MM.1S (cell line): ENCODE results near the gene NUP188.

ENCODE experiments used
- DNase-seq: peaks from one replicate; pipeline ENCODE4 v3.0.0-alpha.2; 2015
- H2AFZ ChIP-seq: fragments of 300-600 bp; sonication (generic); 2 replicates; pipeline ENCODE4 v1.6.0; 2016; ENCODE audit warnings: antibody characterized with exemption, low read length
- H3F3A ChIP-seq: fragments of 300-600 bp; sonication (generic); 2 replicates; pipeline ENCODE4 v1.6.1; 2016; ENCODE audit warnings: mild to moderate bottlenecking, antibody characterized with exemption, low read length, moderate library complexity, mixed read lengths; ENCODE audit not compliant: insufficient read depth
- H3K27ac ChIP-seq: fragments of 300-600 bp; sonication (generic); 2 replicates; pipeline ENCODE4 v1.5.1; 2016; ENCODE audit warnings: mild to moderate bottlenecking, low read length
- H3K27me3 ChIP-seq: fragments of 300-600 bp; sonication (generic); replicated peaks from 2 replicates; pipeline ENCODE4 v1.6.0; 2016; ENCODE audit warnings: low read length; ENCODE audit not compliant: insufficient read depth
- H3K36me3 ChIP-seq: fragments of 300-600 bp; sonication (generic); replicated peaks from 2 replicates; pipeline ENCODE4 v1.6.1; 2016; ENCODE audit warnings: mild to moderate bottlenecking, low read length, mixed read lengths; ENCODE audit not compliant: insufficient read depth
- H3K4me1 ChIP-seq: fragments of 300-600 bp; sonication (generic); 2 replicates; pipeline ENCODE4 v1.6.1; 2016; ENCODE audit warnings: low read length, mixed read lengths
- H3K4me2 ChIP-seq: fragments of 300-600 bp; sonication (generic); 2 replicates; pipeline ENCODE4 v1.6.0; 2016; ENCODE audit warnings: low read depth, low read length
- H3K4me3 ChIP-seq: fragments of 300-600 bp; sonication (generic); 2 replicates; pipeline ENCODE4 v1.5.1; 2016; ENCODE audit warnings: low read length, mixed read lengths
- H3K79me2 ChIP-seq: fragments of 300-600 bp; sonication (generic); 2 replicates; pipeline ENCODE4 v1.6.1; 2016; ENCODE audit warnings: mixed run types, low read length, mixed read lengths
- H3K9ac ChIP-seq: fragments of 300-600 bp; sonication (generic); 2 replicates; pipeline ENCODE4 v1.6.1; 2016; ENCODE audit warnings: low read length, mixed read lengths
- H3K9me2 ChIP-seq: fragments of 300-600 bp; sonication (generic); replicated peaks from 2 replicates; pipeline ENCODE4 v1.6.1; 2016; ENCODE audit warnings: mild to moderate bottlenecking, low read length, mixed read lengths; ENCODE audit not compliant: insufficient read depth
- H3K9me3 ChIP-seq: fragments of 300-600 bp; sonication (generic); replicated peaks from 2 replicates; pipeline ENCODE4 v1.6.1; 2016; ENCODE audit warnings: mild to moderate bottlenecking, low read length, mixed read lengths; ENCODE audit not compliant: insufficient read depth
- H4K20me1 ChIP-seq: fragments of 300-600 bp; sonication (generic); 2 replicates; pipeline ENCODE4 v1.6.1; 2016; ENCODE audit warnings: mild to moderate bottlenecking, low read length, moderate library complexity, mixed read lengths; ENCODE audit not compliant: insufficient read depth
- EZH2 ChIP-seq: fragments of 300-600 bp; sonication (generic); optimal IDR thresholded peaks from 2 replicates; pipeline ENCODE3; 2017; ENCODE audit warnings: low read depth, mild to moderate bottlenecking, antibody characterized with exemption, low read length, mixed read lengths
- EZH2phosphoT487 ChIP-seq: fragments of 300-600 bp; sonication (generic); IDR thresholded peaks from 2 replicates; pipeline ENCODE4 v1.6.1; 2018; ENCODE audit warnings: antibody characterized with exemption, low read length
- TF ChIP-seq, protein P1 (sequence below): fragments of 300-600 bp; sonication (generic); IDR thresholded peaks from 2 replicates; pipeline ENCODE4 v1.5.1; 2016; ENCODE audit warnings: antibody characterized with exemption, low read length, mixed read lengths

NUP188 gene

DNA sequence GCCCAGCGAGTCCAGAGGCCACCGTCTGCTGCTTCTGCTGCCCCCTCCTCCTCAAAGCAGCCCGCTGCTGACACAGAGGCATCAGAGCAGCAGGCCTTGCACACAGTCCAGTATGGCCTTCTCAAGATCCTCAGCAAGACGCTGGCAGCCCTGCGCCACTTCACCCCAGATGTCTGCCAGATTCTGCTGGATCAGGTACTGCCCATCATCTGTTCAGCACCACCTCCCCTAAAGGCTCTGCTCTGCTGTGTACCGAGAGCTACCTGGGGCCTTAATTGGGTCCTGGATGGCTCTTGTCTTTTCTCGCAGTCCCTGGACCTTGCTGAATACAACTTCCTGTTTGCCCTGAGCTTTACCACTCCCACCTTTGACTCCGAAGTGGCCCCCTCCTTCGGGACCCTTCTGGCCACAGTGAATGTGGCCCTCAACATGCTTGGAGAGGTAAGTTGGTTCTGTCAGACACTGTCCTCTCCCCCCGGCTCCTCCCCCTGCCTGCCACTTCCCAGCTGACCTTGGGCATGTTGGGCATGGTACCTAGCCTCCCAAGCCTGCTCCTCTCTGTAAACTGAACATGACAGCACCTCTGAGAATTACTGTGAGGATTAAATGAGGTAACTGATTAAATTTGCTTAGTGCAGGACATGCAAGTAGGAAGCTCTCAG is 58.0 kb downstream of the NUP188 start:
- no peaks in the 10 kb centered on the region for H3K9me3 ChIP-seq
- H3F3A ChIP-seq: peaks cover 40% of the 10 kb centered on the region
- H3K4me2 ChIP-seq: no peak overlapping the region
- no peak overlapping the region for H3K27ac ChIP-seq
- H3K9ac ChIP-seq: no peak overlapping the region
- H4K20me1 ChIP-seq: no peaks in the 10 kb centered on the region
- peaks cover 8% of the 10 kb centered on the region; the same call in 1 of the 2 replicates for H3K36me3 ChIP-seq
- DNase-seq: no peak
- no peak overlapping the region for H3K4me3 ChIP-seq
- H2AFZ ChIP-seq: no peak overlapping the region
- TF ChIP-seq EZH2: no peak
- TF ChIP-seq, protein P1, sequence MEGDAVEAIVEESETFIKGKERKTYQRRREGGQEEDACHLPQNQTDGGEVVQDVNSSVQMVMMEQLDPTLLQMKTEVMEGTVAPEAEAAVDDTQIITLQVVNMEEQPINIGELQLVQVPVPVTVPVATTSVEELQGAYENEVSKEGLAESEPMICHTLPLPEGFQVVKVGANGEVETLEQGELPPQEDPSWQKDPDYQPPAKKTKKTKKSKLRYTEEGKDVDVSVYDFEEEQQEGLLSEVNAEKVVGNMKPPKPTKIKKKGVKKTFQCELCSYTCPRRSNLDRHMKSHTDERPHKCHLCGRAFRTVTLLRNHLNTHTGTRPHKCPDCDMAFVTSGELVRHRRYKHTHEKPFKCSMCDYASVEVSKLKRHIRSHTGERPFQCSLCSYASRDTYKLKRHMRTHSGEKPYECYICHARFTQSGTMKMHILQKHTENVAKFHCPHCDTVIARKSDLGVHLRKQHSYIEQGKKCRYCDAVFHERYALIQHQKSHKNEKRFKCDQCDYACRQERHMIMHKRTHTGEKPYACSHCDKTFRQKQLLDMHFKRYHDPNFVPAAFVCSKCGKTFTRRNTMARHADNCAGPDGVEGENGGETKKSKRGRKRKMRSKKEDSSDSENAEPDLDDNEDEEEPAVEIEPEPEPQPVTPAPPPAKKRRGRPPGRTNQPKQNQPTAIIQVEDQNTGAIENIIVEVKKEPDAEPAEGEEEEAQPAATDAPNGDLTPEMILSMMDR: no peak
- TF ChIP-seq EZH2phosphoT487: no peak
- no peaks in the 10 kb centered on the region for H3K79me2 ChIP-seq
- peaks cover 19% of the 10 kb centered on the region for H3K4me1 ChIP-seq
- no peaks in the 10 kb centered on the region for H3K27me3 ChIP-seq
- no peaks in the 10 kb centered on the region for H3K9me2 ChIP-seq

DNA sequence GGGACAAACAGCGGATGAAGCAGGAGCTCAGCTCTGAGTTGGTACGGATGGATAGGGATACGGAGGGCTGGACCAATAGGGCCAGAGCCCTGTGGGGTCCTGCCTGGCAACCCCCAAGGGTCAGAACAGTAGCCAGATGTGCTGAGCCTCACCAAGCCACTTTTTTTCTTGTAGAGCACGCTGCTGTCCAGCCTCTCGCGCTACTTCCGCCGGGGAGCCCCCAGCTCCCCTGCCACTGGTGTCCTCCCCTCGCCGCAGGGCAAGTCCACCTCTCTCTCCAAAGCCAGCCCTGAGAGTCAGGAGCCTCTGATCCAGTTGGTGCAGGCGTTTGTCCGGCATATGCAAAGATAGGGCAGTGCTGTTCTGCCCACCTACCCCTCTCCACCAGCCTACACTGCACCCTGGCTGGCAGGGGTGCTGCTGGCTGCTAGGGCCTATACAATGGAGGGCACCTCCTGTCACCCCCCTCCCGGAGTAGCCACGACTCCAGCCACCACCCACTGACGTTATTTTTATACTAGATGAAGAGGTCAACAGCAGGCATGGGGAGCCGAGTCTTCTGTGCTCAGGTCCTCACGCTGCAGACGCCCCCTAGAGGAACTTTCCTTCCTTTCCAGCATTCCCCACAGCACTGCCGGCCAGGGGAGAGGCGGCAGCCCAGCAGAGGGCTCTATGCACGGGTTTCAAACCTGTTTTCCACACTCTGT is 59.0 kb downstream of the NUP188 start:
- TF ChIP-seq EZH2phosphoT487: no peak
- TF ChIP-seq, protein P1: peak; percentile 84
- no peak overlapping the region for H2AFZ ChIP-seq
- no peaks in the 10 kb centered on the region for H4K20me1 ChIP-seq
- H3K9me3 ChIP-seq: no peaks in the 10 kb centered on the region
- no peaks in the 10 kb centered on the region for H3K9me2 ChIP-seq
- no peaks in the 10 kb centered on the region for H3K79me2 ChIP-seq
- peak; percentile 65 for DNase-seq
- peaks cover 19% of the 10 kb centered on the region for H3K4me1 ChIP-seq
- H3F3A ChIP-seq: peaks cover 40% of the 10 kb centered on the region
- no peak overlapping the region for H3K4me2 ChIP-seq
- peaks cover 8% of the 10 kb centered on the region; the same call in 1 of the 2 replicates for H3K36me3 ChIP-seq
- peak overlapping the region; percentile 47; the same call in 1 of the 2 replicates for H3K27ac ChIP-seq
- H3K4me3 ChIP-seq: no peak overlapping the region
- no peak overlapping the region for H3K9ac ChIP-seq
- no peaks in the 10 kb centered on the region for H3K27me3 ChIP-seq

DNA sequence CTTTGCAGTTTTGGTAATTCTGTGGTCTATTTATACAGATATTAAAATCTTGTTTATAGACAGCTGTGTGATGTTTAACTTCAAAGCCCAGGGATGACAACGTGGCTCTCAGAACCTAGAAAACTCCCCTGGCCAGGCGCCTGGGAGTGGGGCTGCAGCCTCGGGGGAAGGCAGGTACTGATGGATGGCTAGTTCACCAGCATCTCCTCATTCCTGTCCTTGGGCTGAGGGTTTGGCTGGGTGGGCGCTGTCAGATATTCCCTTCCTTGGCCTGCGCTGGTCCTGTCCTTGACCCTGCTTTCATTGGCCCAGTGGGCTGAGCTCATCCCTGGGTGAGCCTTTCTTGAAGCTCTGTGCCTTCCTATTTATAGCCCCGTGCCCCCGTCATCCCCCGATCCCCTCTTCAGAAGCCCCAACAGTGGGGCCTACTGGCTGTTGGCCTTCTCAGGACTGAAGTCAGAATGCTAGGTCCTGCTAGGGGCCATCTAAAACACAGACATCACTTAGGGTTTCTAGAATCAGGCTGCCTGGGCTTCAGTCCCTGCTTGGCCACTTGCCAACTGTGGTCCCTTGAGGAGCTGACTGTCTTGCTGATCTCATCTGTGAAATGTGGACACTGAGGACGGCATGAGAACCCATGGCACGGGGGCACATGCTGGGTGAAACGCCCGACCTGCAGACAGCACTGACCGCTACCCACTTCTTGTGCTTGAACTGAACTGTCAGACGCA is 59.7 kb downstream of the NUP188 start:
- Histone ChIP-seq H3K9me2 (no peaks in the 10 kb centered on the region), H3K9me3 (no peaks in the 10 kb centered on the region), H3F3A (peaks cover 40% of the 10 kb centered on the region), H3K4me2 (no peak overlapping the region), H3K4me3 (no peak overlapping the region), H3K4me1 (peaks cover 19% of the 10 kb centered on the region), H3K79me2 (no peaks in the 10 kb centered on the region), H3K36me3 (peaks cover 8% of the 10 kb centered on the region; the same call in 1 of the 2 replicates), H3K27me3 (no peaks in the 10 kb centered on the region), H3K27ac (peak overlapping the region; percentile 47; the same call in 1 of the 2 replicates), H2AFZ (no peak overlapping the region), H4K20me1 (no peaks in the 10 kb centered on the region), H3K9ac (no peak overlapping the region)
- no peak for DNase-seq
- TF ChIP-seq, protein P1: 0 out of 2 replicates have a peak, but pooled peaks have one; percentile 3
- TF ChIP-seq EZH2phosphoT487: no peak
- TF ChIP-seq EZH2: no peak
